Measurements from ENCODE around the gene DSCAM.
"Not testable (repeated sequence)": the region's sequence is repeated elsewhere in the genome, so short reads cannot be mapped to it uniquely, and the experiment has no call there.

DSCAM gene

DNA sequence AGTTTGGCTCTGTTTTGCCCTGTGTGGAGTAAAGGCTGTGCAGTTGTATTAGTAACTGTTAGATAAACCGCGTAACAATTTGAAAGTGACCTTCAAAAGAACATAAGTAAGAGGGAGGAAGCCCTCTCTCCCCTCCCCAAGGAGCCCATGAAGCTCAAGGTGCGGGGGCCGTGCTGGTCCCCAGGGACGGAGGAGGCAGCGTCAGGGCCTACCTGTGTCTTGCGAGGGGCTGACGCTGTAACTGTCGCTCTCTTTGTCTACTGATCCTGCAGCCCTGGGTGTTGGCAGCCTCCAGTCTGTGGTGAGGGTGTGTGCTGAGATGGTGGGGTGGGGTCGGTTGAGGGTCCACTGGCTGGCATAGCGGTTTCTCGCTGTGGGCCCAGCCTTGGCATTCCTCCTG is 803.1 kb downstream of the DSCAM start:
- no peak for DNase-seq (ENCODE audit: low read depth)

DNA sequence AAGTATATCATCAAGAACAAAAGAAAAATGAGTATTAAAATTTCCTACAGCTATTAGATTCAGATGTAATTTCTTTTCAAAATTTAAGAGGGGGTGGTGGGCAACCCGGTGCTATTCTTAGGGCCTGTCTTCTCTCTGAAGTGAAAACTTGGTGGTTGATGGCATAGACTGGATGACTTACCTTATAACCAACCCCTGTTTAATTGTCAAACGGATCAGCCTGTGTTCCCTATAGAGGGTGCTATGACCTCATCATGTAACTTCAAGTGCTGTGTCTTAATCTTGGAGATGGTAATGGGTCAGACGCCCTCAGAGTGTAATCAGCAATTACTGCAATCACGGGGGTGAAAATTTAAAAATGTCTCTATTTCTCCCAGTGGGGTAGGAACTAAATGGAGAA is 803.5 kb downstream of the DSCAM start:
- DNase-seq (ENCODE audit: low read depth), result no peak

DNA sequence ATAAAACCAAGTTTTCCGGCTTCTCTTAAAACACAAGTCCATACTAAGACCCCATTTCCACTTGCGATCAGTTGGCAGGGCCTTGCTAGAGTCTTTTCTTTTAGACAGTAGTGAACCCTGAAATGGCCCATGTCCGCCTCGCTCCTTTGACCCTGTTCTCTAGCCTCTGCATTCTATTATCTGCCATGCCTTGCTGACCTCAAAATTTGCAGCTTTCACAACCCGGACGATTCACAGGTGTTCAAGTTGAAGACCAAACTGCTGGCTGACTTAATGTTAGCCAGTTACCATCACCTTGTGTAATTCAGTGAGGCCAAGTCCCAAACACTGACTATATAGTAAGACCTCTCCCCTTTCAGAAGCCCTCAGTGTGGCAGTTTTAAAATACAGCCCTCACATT is 805.5 kb downstream of the DSCAM start:
- DNase-seq (ENCODE audit: low read depth), result no peak

DNA sequence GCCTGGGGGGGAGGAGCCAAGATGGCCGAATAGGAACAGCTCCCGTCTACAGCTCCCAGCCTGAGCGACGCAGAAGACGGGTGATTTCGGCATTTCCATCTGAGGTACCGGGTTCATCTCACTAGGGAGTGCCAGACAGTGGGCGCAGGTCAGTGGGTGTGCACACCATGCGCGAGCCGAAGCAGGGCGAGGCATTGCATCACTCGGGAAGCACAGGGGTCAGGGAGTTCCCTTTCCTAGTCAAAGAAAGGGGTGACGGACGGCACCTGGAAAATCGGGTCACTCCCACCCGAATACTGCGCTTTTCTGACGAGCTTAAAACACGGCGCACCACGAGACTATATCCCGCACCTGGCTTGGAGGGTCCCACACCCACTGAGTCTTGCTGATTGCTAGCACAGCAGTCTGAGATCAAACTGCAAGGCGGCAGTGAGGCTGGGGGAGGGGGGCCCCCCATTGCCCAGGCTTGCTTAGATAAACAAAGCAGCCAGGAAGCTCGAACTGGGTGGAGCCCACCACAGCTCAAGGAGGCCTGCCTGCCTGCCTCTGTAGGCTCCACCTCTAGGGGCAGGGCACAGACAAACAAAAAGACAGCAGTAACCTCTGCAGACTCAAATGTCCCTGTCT is 813.7 kb downstream of the DSCAM start:
- DNase-seq (ENCODE audit: low read depth), result not testable (repeated sequence)

DNA sequence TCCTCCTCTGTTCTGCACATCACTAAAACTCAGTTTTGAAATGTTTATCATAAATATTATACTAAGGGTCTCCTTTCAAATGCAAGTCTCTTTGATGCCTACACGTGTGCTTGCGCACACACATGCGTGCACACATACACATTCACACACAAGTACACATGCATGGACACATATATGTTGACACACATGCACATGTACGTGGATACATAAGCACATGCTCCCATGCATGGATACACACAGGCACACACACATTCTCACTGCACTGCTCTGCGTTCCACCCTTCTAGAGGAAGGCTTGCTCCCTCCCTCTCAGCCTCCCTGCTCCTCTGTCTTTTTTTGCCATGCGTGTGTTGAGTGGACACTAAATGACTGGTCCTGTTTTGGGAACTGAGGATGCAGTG is 817.1 kb downstream of the DSCAM start:
- DNase-seq (ENCODE audit: low read depth), result no peak

DNA sequence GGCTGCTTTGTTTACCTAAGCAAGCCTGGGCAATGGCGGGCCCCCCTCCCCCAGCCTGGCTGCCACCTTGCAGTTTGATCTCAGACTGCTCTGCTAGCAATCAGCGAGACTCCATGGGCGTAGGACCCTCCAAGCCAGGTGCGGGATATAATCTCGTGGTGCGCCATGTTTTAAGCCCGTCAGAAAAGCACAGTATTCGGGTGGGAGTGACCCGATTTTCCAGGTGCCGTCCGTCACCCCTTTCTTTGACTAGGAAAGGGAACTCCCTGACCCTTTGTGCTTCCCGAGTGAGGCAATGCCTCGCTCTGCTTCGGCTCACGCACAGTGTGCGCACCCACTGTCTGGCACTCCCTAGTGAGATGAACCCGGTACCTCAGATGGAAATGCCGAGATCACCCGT is 818.6 kb downstream of the DSCAM start:
- not testable (repeated sequence) for DNase-seq (ENCODE audit: low read depth)

DNA sequence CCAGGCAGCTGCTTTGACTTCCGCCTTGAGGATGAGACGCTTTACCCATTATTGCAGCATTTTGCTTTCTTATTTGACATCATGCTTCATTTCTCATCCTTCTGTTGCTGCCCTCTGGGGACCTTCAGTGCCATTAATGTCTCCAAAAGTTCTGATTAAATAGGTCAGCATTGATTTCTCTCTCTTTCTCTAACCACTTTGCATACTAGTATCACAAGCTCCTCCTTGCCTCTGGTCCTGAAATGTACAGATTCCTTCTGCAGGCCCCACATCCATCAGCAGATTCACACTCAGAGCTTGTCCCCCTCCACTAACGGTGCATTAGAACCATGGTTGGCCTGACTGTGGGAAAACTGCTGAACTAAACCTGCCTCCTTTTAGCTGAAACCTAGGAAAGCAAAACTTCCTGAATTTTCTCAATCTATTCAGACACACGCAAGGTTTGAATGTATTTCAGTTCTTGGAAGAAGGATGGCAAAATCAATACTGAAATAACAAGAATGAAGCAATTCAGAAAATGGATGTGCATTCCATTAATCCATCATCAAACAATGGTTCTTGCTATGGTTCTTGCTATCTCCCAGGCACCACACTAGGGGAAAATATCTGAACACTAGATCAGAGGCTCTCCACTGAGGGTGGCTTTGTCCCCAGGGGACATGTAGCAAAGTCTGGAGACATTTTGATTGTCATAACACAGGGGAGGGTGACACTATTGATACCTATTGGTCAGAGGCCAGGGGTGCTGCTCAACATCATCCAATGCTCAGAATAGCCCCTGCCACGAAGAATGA is 825.2 kb downstream of the DSCAM start:
- DNase-seq (ENCODE audit: low read depth), result no peak

DNA sequence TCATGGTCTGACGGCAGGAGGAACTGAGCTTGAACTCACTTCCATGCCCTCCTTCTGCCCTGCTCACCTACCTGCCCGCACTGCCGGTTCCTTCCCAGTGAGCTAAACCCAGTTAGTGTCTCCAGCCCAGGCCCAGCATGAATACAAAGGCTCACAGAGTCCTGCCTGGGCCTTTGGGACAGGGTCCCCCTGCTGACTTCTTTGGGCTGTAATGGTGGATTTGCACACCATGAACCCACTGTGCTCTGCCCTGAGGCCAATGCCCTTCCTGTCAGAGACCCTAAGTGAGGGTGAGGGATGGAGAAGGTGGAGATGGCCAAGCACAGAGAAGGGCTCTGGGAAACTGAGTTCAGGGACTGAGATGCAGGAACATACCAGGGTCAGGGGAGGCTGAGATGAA is 826.3 kb downstream of the DSCAM start:
- no peak for DNase-seq (ENCODE audit: low read depth)

DNA sequence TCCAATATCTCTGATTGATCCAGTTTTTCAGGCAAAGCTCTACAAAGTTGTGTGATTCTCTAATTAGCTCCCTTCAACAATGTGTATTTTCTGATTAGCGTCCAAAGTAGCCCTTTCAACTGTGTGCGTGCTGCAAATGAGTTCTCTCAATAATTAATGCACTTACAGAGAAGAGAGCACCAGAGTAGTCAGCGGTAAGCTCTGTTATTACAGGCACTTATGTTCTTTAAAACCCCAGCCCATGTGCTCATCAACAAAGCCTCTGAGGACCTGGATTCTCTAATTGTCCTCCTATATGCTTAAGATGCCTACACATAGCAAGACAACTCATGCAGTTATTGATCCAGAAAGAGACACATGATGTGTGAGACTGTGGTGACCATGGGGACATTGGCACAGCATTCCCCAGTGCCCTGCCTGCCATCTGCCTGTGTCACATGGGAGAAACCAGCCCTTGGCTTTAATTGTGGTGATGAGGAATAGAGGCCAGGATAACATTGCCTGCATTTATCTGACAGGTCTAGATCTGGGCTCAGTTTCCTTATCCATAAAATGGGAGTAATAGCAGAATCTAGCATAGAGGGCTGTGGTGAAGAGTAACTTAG is 828.0 kb downstream of the DSCAM start:
- DNase-seq (ENCODE audit: low read depth), result no peak

DNA sequence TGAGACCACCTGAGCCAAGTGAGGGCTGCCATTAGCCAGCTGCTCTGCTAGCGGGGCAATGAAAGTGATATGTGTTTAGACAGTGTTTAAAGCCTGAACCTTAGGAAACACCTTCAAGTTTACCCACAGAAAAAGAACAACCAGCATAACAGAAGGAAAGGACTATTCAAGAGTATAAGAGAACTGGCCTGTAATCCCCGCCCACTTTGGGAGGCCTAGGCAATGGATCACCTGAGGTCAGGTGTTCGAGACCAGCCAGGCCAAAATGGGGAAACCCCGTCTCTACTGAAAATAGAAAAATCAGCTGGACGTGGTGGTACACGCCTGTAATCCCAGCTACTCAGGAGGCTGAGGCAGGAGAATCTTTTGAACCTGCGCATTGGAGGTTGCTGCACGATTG is 830.3 kb downstream of the DSCAM start:
- no peak for DNase-seq (ENCODE audit: low read depth)

DNA sequence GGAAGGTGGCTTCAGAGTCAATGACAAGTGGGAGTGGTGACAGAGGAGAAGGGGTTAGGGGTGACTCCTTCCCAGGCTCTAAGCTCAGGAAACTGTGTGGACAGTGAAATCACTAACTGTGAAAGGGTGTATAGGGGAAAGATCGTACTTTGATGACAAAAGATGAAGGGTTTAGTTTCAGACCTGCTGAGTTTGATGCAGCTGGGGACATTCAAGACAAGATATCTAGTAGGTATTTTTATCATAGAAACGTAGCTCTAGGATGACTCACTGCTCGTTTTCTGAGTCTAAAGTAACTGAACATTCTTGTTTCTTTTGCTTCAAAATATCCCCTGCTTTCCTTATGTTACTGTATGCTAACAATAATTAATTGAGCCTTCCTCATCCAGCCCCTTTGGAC is 830.7 kb downstream of the DSCAM start:
- no peak for DNase-seq (ENCODE audit: low read depth)

DNA sequence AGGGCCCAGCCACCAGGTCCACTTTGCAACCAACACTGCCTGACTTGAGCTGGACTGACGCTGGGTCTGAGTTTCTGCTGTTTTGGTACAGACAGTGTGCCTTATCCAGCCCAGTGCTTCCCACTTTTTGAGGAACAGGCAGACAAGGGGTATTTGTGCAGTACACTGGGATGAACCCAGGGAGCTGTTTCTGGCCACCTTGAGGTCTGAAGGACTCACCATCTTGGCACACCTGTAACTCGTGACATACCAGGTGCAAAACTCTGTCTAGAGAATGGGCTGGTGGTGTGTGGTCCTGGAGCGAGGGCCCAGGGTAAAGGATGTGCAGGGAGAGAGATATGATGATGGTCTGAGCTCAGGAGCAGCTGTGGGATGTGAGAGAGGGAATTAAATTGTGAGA is 831.1 kb downstream of the DSCAM start:
- DNase-seq (ENCODE audit: low read depth), result no peak

DNA sequence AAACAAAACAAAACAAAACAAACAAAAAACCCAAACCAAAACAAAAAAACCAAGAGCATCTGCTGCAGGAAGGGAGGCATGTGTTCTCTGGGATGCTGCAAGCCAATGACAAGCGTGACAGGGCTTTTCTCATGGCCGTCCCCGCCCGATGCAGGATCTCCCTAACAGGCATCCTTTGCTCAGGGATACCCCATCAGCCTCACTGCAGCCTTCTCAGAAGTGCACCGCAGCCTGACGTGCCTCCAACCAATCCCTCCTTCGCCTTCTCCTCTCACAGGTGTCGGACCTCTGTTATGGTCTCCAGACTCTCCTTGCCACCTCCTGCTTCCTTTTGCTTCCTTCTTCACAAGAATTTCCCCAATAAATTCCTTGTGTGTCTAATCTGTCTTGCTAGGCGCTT is 832.6 kb downstream of the DSCAM start:
- no peak for DNase-seq (ENCODE audit: low read depth)

DNA sequence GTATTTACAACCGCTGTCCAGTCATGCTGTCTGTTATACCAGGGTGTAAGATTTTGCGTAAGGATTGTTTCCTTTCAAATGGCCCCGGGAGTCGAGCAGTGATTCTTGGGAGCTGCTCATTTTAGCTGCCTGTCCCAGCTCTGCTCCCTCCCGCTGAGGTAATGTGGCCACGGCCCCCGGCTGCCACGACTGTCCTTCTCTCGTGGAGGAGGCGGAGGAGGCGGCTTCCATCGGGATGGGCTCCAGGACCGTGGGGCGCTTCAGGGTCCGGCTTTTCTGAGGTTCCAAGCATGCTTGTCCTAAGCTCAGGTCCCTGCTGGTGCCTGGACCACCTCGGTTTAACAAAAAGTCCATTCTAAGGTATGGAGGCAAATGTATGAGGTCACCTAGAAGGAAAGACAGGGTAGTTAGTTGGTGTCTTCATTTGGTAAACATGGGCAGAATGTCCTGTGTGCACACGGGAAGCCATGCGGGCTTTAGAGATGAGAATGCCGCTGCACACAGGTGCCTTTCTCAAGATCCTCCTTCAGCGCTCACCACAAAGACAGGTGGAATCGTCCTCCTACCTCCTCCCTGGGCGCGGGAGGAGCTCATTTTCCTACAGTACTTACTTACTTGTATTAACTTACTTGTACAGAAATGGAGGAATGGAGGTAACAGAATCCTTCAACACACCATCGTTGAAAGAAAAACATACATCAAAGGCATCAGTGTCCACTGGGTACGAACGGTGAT is 833.8 kb downstream of the DSCAM start:
- DNase-seq (ENCODE audit: low read depth), result no peak

DNA sequence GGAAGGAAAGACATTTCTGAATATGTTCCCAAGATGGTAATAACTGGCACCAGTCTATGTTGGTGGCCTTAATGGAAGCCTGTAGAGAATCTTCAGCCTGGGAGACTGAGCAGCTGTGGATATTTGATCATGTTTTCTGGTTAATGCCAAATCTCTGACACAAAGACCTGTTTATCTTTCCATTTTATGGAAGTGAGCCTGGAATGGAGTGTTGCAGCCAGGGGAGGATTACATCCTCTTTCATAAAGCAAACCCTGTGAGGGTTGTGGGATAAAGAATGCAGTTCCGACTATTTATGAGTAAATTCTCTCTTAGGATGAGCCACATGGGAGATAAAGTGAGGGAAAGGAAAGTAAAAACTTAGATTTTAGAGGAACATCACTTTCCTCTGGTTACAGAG is 835.6 kb downstream of the DSCAM start:
- DNase-seq (ENCODE audit: low read depth), result no peak

DNA sequence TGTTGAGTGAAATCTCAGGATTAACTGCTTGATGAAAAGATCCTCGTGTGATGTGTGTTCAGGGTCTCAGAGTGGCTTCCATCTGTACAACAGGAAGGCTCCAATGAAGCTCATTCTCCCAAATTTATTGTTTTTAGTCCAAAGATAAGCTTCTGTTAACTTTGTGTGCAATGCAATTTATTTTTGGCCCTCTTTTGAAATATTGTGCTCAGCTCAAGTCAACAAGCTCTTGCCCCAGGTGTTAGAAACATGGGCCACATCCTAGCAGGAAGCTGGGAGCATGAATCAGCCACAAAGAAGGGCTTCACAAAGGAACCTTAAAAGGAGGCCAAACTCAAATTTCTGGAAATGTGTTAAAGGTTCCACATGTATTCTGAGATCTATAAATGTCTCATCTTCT is 844.0 kb downstream of the DSCAM start:
- no peak for DNase-seq (ENCODE audit: low read depth)

DNA sequence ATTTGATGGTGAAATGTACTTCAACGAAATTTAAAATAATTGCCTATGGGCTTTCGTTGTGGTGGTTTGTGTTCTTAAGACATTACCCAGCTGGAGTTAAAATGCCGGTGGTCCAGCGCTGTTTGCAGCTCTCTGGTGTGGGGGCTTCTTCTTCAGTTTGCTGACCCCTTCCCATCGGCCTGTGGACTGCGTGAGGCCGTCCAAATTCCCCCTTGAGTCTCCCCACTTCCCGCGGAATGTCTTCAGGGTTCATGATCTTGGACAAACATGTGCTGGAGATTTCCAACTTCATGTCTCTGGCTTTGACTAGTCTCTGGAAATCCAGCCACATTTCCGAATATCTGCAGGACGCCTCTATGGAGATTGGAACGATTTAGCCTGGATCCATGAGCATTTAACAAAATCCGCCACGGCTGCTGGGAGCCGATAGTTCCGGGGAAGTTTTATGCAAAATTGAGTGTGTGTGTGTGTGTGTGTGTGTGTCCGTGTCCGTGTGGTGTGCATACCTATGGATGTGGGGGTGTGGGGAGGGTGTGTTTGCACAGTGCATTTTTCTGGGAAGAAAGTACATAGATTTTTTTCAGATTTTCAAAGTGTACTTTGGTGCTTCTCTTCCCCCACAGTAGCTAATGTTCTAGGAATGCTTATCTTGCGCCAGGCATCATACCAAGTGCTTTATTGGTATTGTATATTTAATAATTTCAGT is 862.5 kb downstream of the DSCAM start:
- no peak for DNase-seq (ENCODE audit: low read depth)

DNA sequence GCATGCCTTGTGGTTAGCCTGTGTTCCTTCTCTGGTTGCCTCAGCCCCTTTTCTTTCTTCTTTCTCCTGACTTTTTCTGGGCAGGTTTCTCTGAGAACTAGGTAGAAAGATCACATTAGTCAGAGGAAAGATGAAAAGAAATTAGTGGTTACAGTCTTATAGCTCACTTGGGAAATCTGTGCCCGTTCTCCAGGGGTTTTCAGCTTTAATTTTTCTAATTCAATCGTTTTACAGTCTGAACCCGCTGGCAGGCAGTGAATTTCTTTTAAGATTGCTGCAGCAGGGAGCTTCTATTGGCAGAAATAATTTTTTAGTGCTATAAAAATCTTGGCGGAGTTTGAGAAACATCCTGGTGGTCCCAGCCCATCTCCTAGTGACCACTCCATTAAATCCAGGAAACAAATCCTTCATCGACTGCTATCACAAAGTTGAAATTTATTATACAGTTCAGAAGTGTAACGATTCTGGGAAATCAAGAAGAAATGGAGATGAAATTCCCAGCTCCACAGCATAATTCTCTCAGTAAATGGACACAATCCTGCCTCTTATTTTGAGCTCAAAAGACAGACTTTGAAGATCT is 866.6 kb downstream of the DSCAM start:
- no peak for DNase-seq (ENCODE audit: low read depth)

DNA sequence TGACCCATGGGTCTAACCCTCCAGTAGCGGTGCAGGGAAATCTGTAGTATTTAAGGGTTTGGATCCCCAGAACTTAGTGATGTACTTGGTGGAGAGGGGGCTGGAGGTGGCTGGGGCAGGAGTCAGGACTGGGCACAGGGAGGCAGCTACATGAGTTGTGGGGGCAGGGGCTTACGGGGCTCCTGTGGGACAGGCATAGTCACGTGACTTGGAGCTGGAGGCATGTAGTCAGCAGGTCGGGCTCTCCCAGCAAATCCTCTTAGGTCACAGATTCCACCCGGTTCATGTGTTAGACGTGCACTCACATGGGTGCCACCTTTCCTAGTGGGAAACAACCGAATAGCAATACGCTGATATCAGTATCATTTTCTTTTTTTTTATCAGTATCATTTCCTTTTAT is 867.6 kb downstream of the DSCAM start:
- DNase-seq (ENCODE audit: low read depth), result no peak

DNA sequence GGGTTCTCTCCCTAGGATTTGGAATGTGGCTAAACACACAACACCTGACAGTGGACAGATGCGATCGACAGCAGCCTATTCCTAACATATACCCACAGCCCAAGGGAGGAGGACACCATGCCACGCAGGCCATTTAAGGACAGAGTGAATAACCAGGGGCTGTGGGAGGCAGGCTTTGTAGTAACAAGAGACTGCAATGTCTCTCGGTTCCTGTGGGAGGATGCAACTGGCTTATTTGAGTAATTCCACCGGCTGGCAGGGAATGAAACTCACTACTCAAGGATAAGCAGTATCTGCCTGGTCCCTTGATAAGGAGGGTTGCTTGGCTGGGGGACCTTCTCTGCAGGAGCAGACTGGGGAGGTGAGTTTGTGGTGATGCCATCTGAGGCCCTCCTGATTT is 870.2 kb downstream of the DSCAM start:
- DNase-seq (ENCODE audit: low read depth), result no peak

DNA sequence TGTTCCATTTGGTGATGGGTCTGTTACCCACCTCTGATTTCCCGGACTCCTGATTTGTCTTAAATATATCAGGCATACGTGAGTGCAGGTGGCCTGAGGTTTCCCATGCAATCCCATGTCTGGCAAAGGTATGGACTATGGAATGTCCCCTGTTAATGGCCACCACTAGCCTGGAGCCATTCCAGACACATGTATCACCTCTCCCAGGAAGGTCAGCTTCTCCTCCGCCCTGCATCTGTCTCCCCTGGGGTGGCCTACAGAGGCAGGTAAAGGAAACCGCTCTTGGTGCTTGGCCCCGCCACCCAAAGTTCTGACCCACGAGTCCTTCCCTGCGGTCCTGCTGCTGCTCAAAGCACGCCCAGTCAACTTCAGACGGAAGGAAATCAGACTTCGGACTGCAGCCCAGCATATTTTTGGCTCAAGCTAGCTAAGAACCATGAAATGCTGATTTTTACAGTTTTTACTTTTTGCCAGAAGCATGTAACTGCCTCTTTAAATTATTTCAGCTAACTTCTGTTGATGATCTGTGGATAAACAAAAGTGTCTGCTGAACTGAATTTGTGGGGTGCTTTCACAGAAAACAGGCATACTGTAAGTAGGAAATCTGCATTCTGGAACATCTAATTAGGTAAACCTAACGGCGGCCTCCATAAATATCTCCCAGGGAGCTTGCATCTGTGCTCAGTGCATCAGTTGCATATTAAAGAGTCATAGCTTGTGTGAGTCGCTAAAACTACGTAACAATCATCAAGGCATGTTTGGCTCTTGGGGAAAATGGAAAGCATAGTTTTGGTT is 873.8 kb downstream of the DSCAM start:
- DNase-seq (ENCODE audit: low read depth), result no peak
